Heart right ventricle (tissue), 16 donors: ENCODE results near the gene VWCE. TPM values are rescaled to one million over a fixed set of nuclear protein-coding genes. Genes with fewer than 3 reads are reported as not detected.

Experiments
- ATAC-seq, 8 donors: fragments of 200-7000 bp; cut with Tn5 transposase; one replicate each; pipeline ENCODE4 v1.9.1; 2020; ENCODE audit warnings: mild to moderate bottlenecking in 8 of 8, moderate library complexity in 8 of 8, moderate number of reproducible peaks in 1 of 8
- DNase-seq, 2 donors: peaks; one replicate each; pipeline ENCODE4 v3.0.0-alpha.2; 2020
- H3K27ac ChIP-seq, 10 donors: fragments of 200-600 bp; sonication (generic) in 2 of 10; one replicate each; pipeline versions ENCODE4 v1.5.0 to v1.8.0; 2020 to 2022; ENCODE audit warnings: mild to moderate bottlenecking in 3 of 10
- H3K27me3 ChIP-seq, 7 donors: fragments of 200-600 bp; one replicate each; pipeline ENCODE4 v1.8.0; 2021 to 2022; ENCODE audit warnings: mild to moderate bottlenecking in 2 of 7
- H3K36me3 ChIP-seq, 9 donors: fragments of 200-600 bp; sonication (generic) in 1 of 9; one replicate each; pipeline versions ENCODE4 v1.5.0 to v1.8.0; 2020 to 2022; ENCODE audit warnings: mild to moderate bottlenecking in 2 of 9
- H3K4me1 ChIP-seq, 9 donors: fragments of 200-600 bp; sonication (generic) in 1 of 9; one replicate each; pipeline versions ENCODE4 v1.5.0 to v1.8.0; 2020 to 2022; ENCODE audit warnings: mild to moderate bottlenecking in 4 of 9
- H3K4me3 ChIP-seq, 10 donors: fragments of 200-600 bp; sonication (generic) in 2 of 10; one replicate each; pipeline versions ENCODE4 v1.5.0 to v1.8.0; 2020 to 2022; ENCODE audit warnings: mild to moderate bottlenecking in 7 of 10, moderate library complexity in 2 of 10
- H3K9me3 ChIP-seq, 11 donors: fragments of 200-600 bp in 10 of 11; sonication (generic) in 2 of 11; one replicate each; pipeline versions ENCODE4 v1.5.0 to v1.8.0; 2013 to 2022; ENCODE audit warnings: mild to moderate bottlenecking in 2 of 11, control low read depth in 1 of 11, moderate library complexity in 1 of 11
- WGBS, 2 donors: extraction: QIAGEN DNeasy Blood & Tissue Kit; methylation state at CpG; one replicate each; pipeline ENCODE4 v1.1.7; 2013; ENCODE audit warnings: inconsistent platforms in 1 of 2; 5-methylcytosine and 5-hydroxymethylcytosine counted together
- intact Hi-C, 10 donors: fragments of 100-400 bp; cut with DNase I; formaldehyde crosslinking; loops; one replicate each; pipeline versions ENCODE4 v1.11.1 to v1.14.2; 2022
- polyA plus RNA-seq, 2 donors: library from polyadenylated mRNA; stranded (reverse); fragments of 200-250 nt; gene quantifications; one replicate each; pipeline ENCODE4 v1.2.3, GENCODE V29; 2013
- total RNA-seq, 10 donors: library from RNA; stranded (reverse); fragmentation: NEBNext Ultra II Directional in 3 of 10; extraction: Animal tissue kit (Norgen Biotek cat#: 25700) in 3 of 10; gene quantifications; one replicate each; pipeline versions ENCODE4 v1.2.1 to v1.2.4, GENCODE V29; 2021 to 2023
- TF ChIP-seq, protein P1 (sequence below), 9 donors: fragments of 200-600 bp; sonication (generic) in 2 of 9; IDR thresholded peaks; one replicate each; pipeline versions ENCODE4 v1.5.0 to v1.8.0; 2021 to 2022; ENCODE audit warnings: antibody characterized with exemption in 9 of 9, mild to moderate bottlenecking in 5 of 9, moderate library complexity in 1 of 9
- donor health status: Arrhythmogenic right ventricular cardiomyopathy.
- donor health status: ischemic (EF 13 %, LVEDD 7.1; RV severe dilation, severe dysfunction).
- donor health status: healthy with polysubstance abuse.
- donor health status: DM: no; HTN: yes; CAD: no.
- donor health status: DM: no; HTN: no; CAD: no.
- donor health status: ischemic (EF 25% LVEDD 6.9; RV normal size, moderate dysfunction).
- donor health status: ischemic (EF 25% LVEDD 5.7; RV mildly dilated, moderate dysfunction).
- donor health status: healthy.
- donor health status: DM: yes; HTN: yes; CAD: no.
- donor health status: Ischemic cardiomyopathy.
- donor health status: ischemic (EF 35%, LVEDD 5.7; RV mildly dilated, moderate dysfunction).
- donor health status: nonischemic (EF 11% LVEDD 7.7; RV severe dilation, severe dysfunction).
- donor health status: DM: yes; HTN: yes; CAD: no.
- donor health status: PGD.
- donor health status: ischemic (EF 29% LVEDD 5.4; RV normal size, mild dysfunction).
- donor health status: nonischemic (EF 23%, LVEDD 6.1; RV moderate dilation, normal function).

The VWCE gene
- total and polyA plus RNA-seq, 12 donors = 0.42 to 2.2 (median 0.89) TPM

DNA sequence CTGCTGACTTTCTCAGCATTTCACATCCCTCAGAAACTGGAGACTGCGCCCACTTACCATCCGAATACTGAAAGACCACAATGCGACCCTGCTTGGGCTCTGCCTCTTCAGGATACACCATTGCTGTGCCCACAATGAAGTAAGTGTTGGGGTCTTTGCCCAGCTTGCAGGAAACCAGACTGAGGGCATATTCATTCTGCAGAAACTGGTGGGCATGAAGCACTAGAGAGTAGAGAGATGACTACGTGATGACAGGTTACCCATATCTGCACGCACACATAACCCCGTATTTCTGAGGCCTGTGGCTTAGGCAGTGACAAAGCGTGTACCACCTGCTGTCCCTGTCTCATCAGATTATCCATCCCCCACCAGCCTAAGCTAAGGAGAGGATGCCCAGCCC is 14.6 kb upstream of the VWCE start:
- no peak for DNase-seq
- no peaks in the 10 kb centered on the region for H3K9me3 ChIP-seq
- H3K4me3 ChIP-seq = no peak overlapping the region
- WGBS, 2 donors = 95 to 96% methylated on average over 7 of the region's 7 CpGs
- TF ChIP-seq, protein P1, sequence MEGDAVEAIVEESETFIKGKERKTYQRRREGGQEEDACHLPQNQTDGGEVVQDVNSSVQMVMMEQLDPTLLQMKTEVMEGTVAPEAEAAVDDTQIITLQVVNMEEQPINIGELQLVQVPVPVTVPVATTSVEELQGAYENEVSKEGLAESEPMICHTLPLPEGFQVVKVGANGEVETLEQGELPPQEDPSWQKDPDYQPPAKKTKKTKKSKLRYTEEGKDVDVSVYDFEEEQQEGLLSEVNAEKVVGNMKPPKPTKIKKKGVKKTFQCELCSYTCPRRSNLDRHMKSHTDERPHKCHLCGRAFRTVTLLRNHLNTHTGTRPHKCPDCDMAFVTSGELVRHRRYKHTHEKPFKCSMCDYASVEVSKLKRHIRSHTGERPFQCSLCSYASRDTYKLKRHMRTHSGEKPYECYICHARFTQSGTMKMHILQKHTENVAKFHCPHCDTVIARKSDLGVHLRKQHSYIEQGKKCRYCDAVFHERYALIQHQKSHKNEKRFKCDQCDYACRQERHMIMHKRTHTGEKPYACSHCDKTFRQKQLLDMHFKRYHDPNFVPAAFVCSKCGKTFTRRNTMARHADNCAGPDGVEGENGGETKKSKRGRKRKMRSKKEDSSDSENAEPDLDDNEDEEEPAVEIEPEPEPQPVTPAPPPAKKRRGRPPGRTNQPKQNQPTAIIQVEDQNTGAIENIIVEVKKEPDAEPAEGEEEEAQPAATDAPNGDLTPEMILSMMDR (IDR thresholded peaks at IDR 0.05) = no peak
- H3K27ac ChIP-seq = no peak overlapping the region
- peaks cover 6 to 100% (median 88%) of the 10 kb centered on the region in 9 donors for H3K36me3 ChIP-seq
- H3K4me1 ChIP-seq = no peaks in the 10 kb centered on the region
- intact Hi-C loops = no loop called here
- no peaks in the 10 kb centered on the region for H3K27me3 ChIP-seq
- ATAC-seq = no peak

DNA sequence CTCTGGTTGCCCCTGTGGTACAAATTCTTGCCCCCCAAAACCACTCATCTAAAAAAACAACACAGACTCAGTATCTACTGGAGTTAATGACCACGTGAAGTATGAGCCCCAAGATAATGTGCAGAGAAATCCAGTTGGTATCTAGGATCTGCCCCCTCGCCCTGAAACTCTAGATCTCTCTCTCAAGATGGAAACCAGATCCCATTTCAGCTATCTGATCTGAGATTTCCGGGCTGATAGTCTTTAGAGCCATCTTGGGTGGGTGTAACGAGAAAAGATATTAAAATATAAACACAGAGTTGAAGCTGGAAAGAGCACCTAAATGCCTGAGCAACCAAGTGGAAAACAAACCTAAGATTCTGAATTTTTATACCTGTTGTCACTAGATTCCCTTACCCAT is 14.0 kb upstream of the VWCE start:
- Histone ChIP-seq H3K9me3 (no peaks in the 10 kb centered on the region), H3K36me3 (peaks cover 6 to 100% (median 91%) of the 10 kb centered on the region in 9 donors), H3K4me3 (no peak overlapping the region), H3K27ac (no peak overlapping the region), H3K4me1 (no peaks in the 10 kb centered on the region), H3K27me3 (no peaks in the 10 kb centered on the region)
- ATAC-seq = no peak
- TF ChIP-seq, protein P1 (IDR thresholded peaks at IDR 0.05) = no peak
- DNase-seq = no peak
- intact Hi-C loops = no loop called here
- 91 to 92% methylated on average over 4 of the region's 4 CpGs for WGBS, 2 donors

DNA sequence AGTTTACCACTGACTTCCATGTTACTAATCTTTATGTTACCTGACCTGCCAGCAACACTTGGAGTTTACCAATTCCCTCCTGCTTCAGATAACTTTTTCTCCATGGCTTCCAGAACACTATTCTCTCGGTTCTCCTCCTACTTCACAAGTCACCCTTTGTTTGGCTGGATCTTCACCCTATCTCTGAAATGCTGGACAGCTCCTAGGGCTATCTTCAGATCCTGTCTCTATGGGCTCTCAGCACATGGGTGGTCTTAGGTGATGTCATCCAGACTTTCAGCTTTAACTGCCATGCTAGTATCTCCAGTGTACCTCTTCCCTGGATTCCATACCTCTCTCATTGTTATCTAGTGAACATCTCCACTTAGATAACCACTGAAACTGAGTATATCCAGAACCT is 12.2 kb upstream of the VWCE start:
- intact Hi-C loops = no loop called here
- ATAC-seq (no peak), DNase-seq (no peak)
- no peaks in the 10 kb centered on the region for H3K4me1 ChIP-seq
- H3K4me3 ChIP-seq = no peak overlapping the region
- no peak overlapping the region for H3K27ac ChIP-seq
- WGBS, 2 donors = 50 to 72% methylated on average over 1 of the region's 1 CpG
- TF ChIP-seq, protein P1 (IDR thresholded peaks at IDR 0.05) = no peak
- no peaks in the 10 kb centered on the region for H3K27me3 ChIP-seq
- no peaks in the 10 kb centered on the region for H3K9me3 ChIP-seq
- peaks cover 0 to 100% (median 89%) of the 10 kb centered on the region in 9 donors for H3K36me3 ChIP-seq

DNA sequence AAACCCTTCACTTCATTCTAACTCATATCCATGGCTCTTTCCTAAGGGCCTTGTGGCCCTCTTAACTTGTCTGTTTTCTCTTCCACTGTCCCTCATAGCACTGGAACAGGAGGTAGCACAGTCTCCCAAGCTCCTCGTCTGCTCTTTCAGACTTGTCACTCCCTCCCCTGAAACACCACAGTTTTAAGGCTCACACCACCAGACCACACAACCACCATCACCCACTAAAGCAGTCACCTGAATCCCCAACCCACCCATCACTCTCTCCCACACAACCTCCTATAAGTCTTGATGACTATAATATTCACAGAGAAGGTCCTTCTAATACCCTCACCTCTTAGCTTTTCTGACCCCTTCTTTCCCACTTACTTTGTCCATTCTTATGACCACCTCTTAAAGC is 11.1 kb upstream of the VWCE start:
- TF ChIP-seq, protein P1 (IDR thresholded peaks at IDR 0.05) = no peak
- intact Hi-C loops = no loop called here
- no peaks in the 10 kb centered on the region for H3K4me1 ChIP-seq
- no peaks in the 10 kb centered on the region for H3K27me3 ChIP-seq
- no peak overlapping the region for H3K4me3 ChIP-seq
- 95 to 97% methylated on average over 1 of the region's 1 CpG for WGBS, 2 donors
- no peak for DNase-seq
- H3K36me3 ChIP-seq = peaks cover 0 to 100% (median 88%) of the 10 kb centered on the region in 9 donors
- no peaks in the 10 kb centered on the region for H3K9me3 ChIP-seq
- no peak overlapping the region for H3K27ac ChIP-seq
- no peak for ATAC-seq
